ENCODE measurements around the gene MTHFD1L. TPM values are rescaled to one million over a fixed set of nuclear protein-coding genes. Genes with fewer than 3 reads are reported as not detected.

MTHFD1L gene
- total and polyA plus RNA-seq, 7 donors: 0.60 to 17.9 (median 3.0) TPM

GRCh38 chr6:151087861-151088598, 222.5 kb downstream of the MTHFD1L start:
- H3K9me3 ChIP-seq: no peaks in the 10 kb centered on the region
- H3K36me3 ChIP-seq: no peaks in the 10 kb centered on the region
- no peak overlapping the region for H3K4me3 ChIP-seq
- intact Hi-C loops (cut with DNase I): no loop called here
- H3K27me3 ChIP-seq: no peaks in the 10 kb centered on the region
- TF ChIP-seq POLR2A (IDR thresholded peaks at IDR 0.05) (no peak), POLR2AphosphoS5 (IDR thresholded peaks at IDR 0.05) (no peak), EP300 (IDR thresholded peaks at IDR 0.05) (no peak), CTCF (IDR thresholded peaks at IDR 0.05) (no peak)
- no peaks in the 10 kb centered on the region for H3K4me1 ChIP-seq
- no peak overlapping the region for H3K27ac ChIP-seq
- 85 to 89% methylated on average over 16 of the region's 16 CpGs for WGBS, 2 donors
- DNase-seq: no peak

GRCh38 chr6:151088599-151088935, 223.1 kb downstream of the MTHFD1L start:
- TF ChIP-seq POLR2AphosphoS5 (IDR thresholded peaks at IDR 0.05) (no peak), EP300 (IDR thresholded peaks at IDR 0.05) (no peak), POLR2A (IDR thresholded peaks at IDR 0.05) (no peak), CTCF (IDR thresholded peaks at IDR 0.05) (no peak)
- Histone ChIP-seq H3K36me3 (no peaks in the 10 kb centered on the region), H3K27ac (no peak overlapping the region), H3K4me3 (no peak overlapping the region), H3K9me3 (no peaks in the 10 kb centered on the region), H3K27me3 (no peaks in the 10 kb centered on the region), H3K4me1 (no peaks in the 10 kb centered on the region)
- intact Hi-C loops (cut with DNase I): no loop called here
- 96 to 97% methylated on average over 11 of the region's 11 CpGs for WGBS, 2 donors
- DNase-seq: no peak

GRCh38 chr6:151088963-151089362, 223.5 kb downstream of the MTHFD1L start:
- intact Hi-C loops (cut with DNase I): no loop called here
- H3K4me1 ChIP-seq: no peaks in the 10 kb centered on the region
- H3K4me3 ChIP-seq: no peak overlapping the region
- 81 to 93% methylated on average over 3 of the region's 3 CpGs for WGBS, 2 donors
- H3K36me3 ChIP-seq: no peaks in the 10 kb centered on the region
- H3K27ac ChIP-seq: no peak overlapping the region
- no peaks in the 10 kb centered on the region for H3K9me3 ChIP-seq
- no peaks in the 10 kb centered on the region for H3K27me3 ChIP-seq
- TF ChIP-seq POLR2A (IDR thresholded peaks at IDR 0.05): no peak
- no peak for TF ChIP-seq POLR2AphosphoS5 (IDR thresholded peaks at IDR 0.05)
- no peak for TF ChIP-seq EP300 (IDR thresholded peaks at IDR 0.05)
- TF ChIP-seq CTCF (IDR thresholded peaks at IDR 0.05): no peak
- DNase-seq: no peak

- Histone ChIP-seq H3K27me3 (no peaks in the 10 kb centered on the region), H3K36me3 (no peaks in the 10 kb centered on the region), H3K9me3 (no peaks in the 10 kb centered on the region), H3K4me1 (no peaks in the 10 kb centered on the region), H3K27ac (no peak overlapping the region), H3K4me3 (no peak overlapping the region)
- DNase-seq: no peak
- intact Hi-C loops (cut with DNase I): no loop called here
- no peak for TF ChIP-seq POLR2A (IDR thresholded peaks at IDR 0.05)
- TF ChIP-seq POLR2AphosphoS5 (IDR thresholded peaks at IDR 0.05): no peak
- TF ChIP-seq EP300 (IDR thresholded peaks at IDR 0.05): no peak
- no peak for TF ChIP-seq CTCF (IDR thresholded peaks at IDR 0.05)
- WGBS, 2 donors: 86% methylated on average over 4 of the region's 4 CpGs
Observed at GRCh38 chr6:151089978-151090377, 224.5 kb downstream of the MTHFD1L start.

GRCh38 chr6:151091571-151091970, 226.1 kb downstream of the MTHFD1L start:
- Histone ChIP-seq H3K9me3 (no peaks in the 10 kb centered on the region), H3K27me3 (no peaks in the 10 kb centered on the region), H3K4me3 (no peak overlapping the region), H3K27ac (no peak overlapping the region), H3K36me3 (no peaks in the 10 kb centered on the region), H3K4me1 (no peaks in the 10 kb centered on the region)
- intact Hi-C loops (cut with DNase I): no loop called here
- WGBS, 2 donors: 83 to 86% methylated on average over 4 of the region's 4 CpGs
- DNase-seq: no peak
- TF ChIP-seq POLR2AphosphoS5 (IDR thresholded peaks at IDR 0.05) (no peak), POLR2A (IDR thresholded peaks at IDR 0.05) (no peak)
